IMR-90 (cell line): Measurements from ENCODE around the gene PLXNB3.

Source experiments
- BHLHE40 ChIP-seq: fragments of 150-350 bp; IDR thresholded peaks from 2 replicates; pipeline ENCODE4 v1.6.1; 2016; ENCODE audit warnings: mild to moderate bottlenecking, low read depth, low read length
- CEBPB ChIP-seq: IDR thresholded peaks from 2 replicates; pipeline ENCODE4 v1.6.1; 2012; ENCODE audit warnings: low read depth, low read length, improper control_type of control experiment
- CTCF ChIP-seq: conservative IDR thresholded peaks from 2 replicates; pipeline ENCODE4 v1.5.1; 2012; ENCODE audit warnings: mild to moderate bottlenecking, low read depth, low read length, improper control_type of control experiment
- FOS ChIP-seq: fragments of 150-350 bp; IDR thresholded peaks from 2 replicates; pipeline ENCODE4 v1.6.1; 2016; ENCODE audit warnings: low read depth, low read length
- MAZ ChIP-seq: IDR thresholded peaks from 2 replicates; pipeline ENCODE4 v1.6.1; 2012; ENCODE audit warnings: low read depth, mild to moderate bottlenecking, low read length, improper control_type of control experiment, moderate library complexity, borderline replicate concordance
- MXI1 ChIP-seq: IDR thresholded peaks from 2 replicates; pipeline ENCODE4 v1.6.1; 2012; ENCODE audit warnings: low read depth, mild to moderate bottlenecking, low read length, moderate library complexity, borderline replicate concordance
- POLR2A ChIP-seq: IDR thresholded peaks from 2 replicates; pipeline ENCODE4 v1.6.1; 2012; ENCODE audit warnings: mild to moderate bottlenecking, low read depth, low read length
- RAD21 ChIP-seq: IDR thresholded peaks from 2 replicates; pipeline ENCODE4 v1.6.1; 2012; ENCODE audit warnings: low read length, improper control_type of control experiment
- RCOR1 ChIP-seq: IDR thresholded peaks from 2 replicates; pipeline ENCODE4 v1.6.1; 2012; ENCODE audit warnings: mild to moderate bottlenecking, low read length, improper control_type of control experiment; ENCODE audit not compliant: insufficient replicate concordance
- RFX5 ChIP-seq: IDR thresholded peaks from 2 replicates; pipeline ENCODE4 v1.8.0; 2012; ENCODE audit warnings: low read depth, mild to moderate bottlenecking, low read length, moderate library complexity
- USF2 ChIP-seq: fragments of 150-350 bp; IDR thresholded peaks from 2 replicates; pipeline ENCODE4 v1.6.1; 2017; ENCODE audit warnings: mild to moderate bottlenecking, antibody characterized with exemption, low read length, low read depth

- TF ChIP-seq CEBPB (no peak), FOS (no peak), POLR2A (no peak), CTCF (no peak), RAD21 (no peak), USF2 (no peak), RFX5 (no peak), MXI1 (no peak), BHLHE40 (no peak), MAZ (no peak), RCOR1 (no peak)
Measured at GRCh38 chrX:153779891-153780677, 16.0 kb downstream of the PLXNB3 start.
